ENCODE results near the gene PDLIM4. TPM values are rescaled to one million over a fixed set of nuclear protein-coding genes. Genes with fewer than 3 reads are reported as not detected.
A peak's percentile ranks its signal among the peaks of the same experiment; 100 is the strongest.

PDLIM4 gene
- total RNA-seq, 2 experiments from 2014 or later = 2.3 TPM; not detected in 1

GRCh38 chr5:132246806-132247205, 10.7 kb upstream of the PDLIM4 start:
- Mint-ChIP-seq H3K9me3 (ENCODE audit: low read depth) (peaks cover 15% of the 10 kb centered on the region), H3K4me1 (no peaks in the 10 kb centered on the region), H3K36me3 (peaks cover 14% of the 10 kb centered on the region), H3K27ac (no peak overlapping the region), H3K27me3 (peaks cover 31% of the 10 kb centered on the region), H3K4me3 (no peak overlapping the region)
- no peak for ATAC-seq
- CTCF ChIA-PET = interaction anchor here (5.7 kb wide), 1 partner anchor 8 kb away, joined by 40 read pairs; no protein-coding TSS in a partner anchor
- DNase-seq = no peak

GRCh38 chr5:132250547-132250946, 6.9 kb upstream of the PDLIM4 start:
- Mint-ChIP-seq H3K9me3 (ENCODE audit: low read depth) (peaks cover 6% of the 10 kb centered on the region), H3K36me3 (peaks cover 7% of the 10 kb centered on the region), H3K27me3 (peaks cover 23% of the 10 kb centered on the region), H3K4me1 (no peaks in the 10 kb centered on the region), H3K4me3 (no peak overlapping the region), H3K27ac (no peak overlapping the region)
- ATAC-seq (no peak), DNase-seq (no peak)
- CTCF ChIA-PET = interaction anchor here (1.2 to 5.7 kb wide), 2 partner anchors 12 to 70 kb away, joined by 4 to 40 read pairs; no protein-coding TSS in a partner anchor

- DNase-seq (no peak), ATAC-seq (no peak)
- peaks cover 4% of the 10 kb centered on the region for H3K9me3 Mint-ChIP-seq (ENCODE audit: low read depth)
- peaks cover 4% of the 10 kb centered on the region for H3K36me3 Mint-ChIP-seq
- H3K4me1 Mint-ChIP-seq = no peaks in the 10 kb centered on the region
- no peak overlapping the region for H3K27ac Mint-ChIP-seq
- CTCF ChIA-PET = interaction anchor here (1.2 to 5.7 kb wide), 2 partner anchors 13 to 186 kb away, joined by 3 to 40 read pairs; no protein-coding TSS in a partner anchor
- no peak overlapping the region for H3K4me3 Mint-ChIP-seq
- peaks cover 22% of the 10 kb centered on the region for H3K27me3 Mint-ChIP-seq
Observed at GRCh38 chr5:132251220-132251725, 6.2 kb upstream of the PDLIM4 start.

- Mint-ChIP-seq H3K4me3 (no peak overlapping the region), H3K27me3 (peaks cover 24% of the 10 kb centered on the region), H3K27ac (no peak overlapping the region), H3K4me1 (no peaks in the 10 kb centered on the region), H3K9me3 (ENCODE audit: low read depth) (no peaks in the 10 kb centered on the region), H3K36me3 (no peaks in the 10 kb centered on the region)
- ATAC-seq (no peak), DNase-seq (no peak)
- CTCF ChIA-PET = interaction anchor here (1.1 to 2.1 kb wide), 2 partner anchors 15 kb away, joined by 5 to 7 read pairs; no protein-coding TSS in a partner anchor
Observed at GRCh38 chr5:132253008-132253441, 4.5 kb upstream of the PDLIM4 start.

- CTCF ChIA-PET = interaction anchor here (2.1 kb wide), 1 partner anchor 16 kb away, joined by 7 read pairs; no protein-coding TSS in a partner anchor
Observed at GRCh38 chr5:132253452-132254320, 3.8 kb upstream of the PDLIM4 start.

GRCh38 chr5:132254321-132254977, 3.0 kb upstream of the PDLIM4 start:
- Mint-ChIP-seq H3K4me3 (no peak overlapping the region), H3K4me1 (peaks cover 2% of the 10 kb centered on the region), H3K9me3 (ENCODE audit: low read depth) (no peaks in the 10 kb centered on the region), H3K36me3 (no peaks in the 10 kb centered on the region), H3K27me3 (peaks cover 21% of the 10 kb centered on the region), H3K27ac (no peak overlapping the region)
- no peak for ATAC-seq
- CTCF ChIA-PET = interaction anchor here (2.1 kb wide), 1 partner anchor 16 kb away, joined by 7 read pairs; no protein-coding TSS in a partner anchor
- no peak for DNase-seq

More at GRCh38 chr5:132253452-132254320, 3.8 kb upstream of the PDLIM4 start:
- H3K27me3 Mint-ChIP-seq = peaks cover 21% of the 10 kb centered on the region
- no peaks in the 10 kb centered on the region for H3K4me1 Mint-ChIP-seq
- no peak overlapping the region for H3K27ac Mint-ChIP-seq
- DNase-seq (no peak), ATAC-seq (no peak)
- H3K9me3 Mint-ChIP-seq (ENCODE audit: low read depth) = no peaks in the 10 kb centered on the region
- no peak overlapping the region for H3K4me3 Mint-ChIP-seq
- H3K36me3 Mint-ChIP-seq = no peaks in the 10 kb centered on the region

GRCh38 chr5:132256086-132256782, 1.3 kb upstream of the PDLIM4 start:
- H3K27ac Mint-ChIP-seq = no peak overlapping the region

GRCh38 chr5:132256783-132257130, 739 bp upstream of the PDLIM4 start:
- CTCF ChIA-PET = interaction anchor here (1.3 kb wide), 1 partner anchor 18 kb away, joined by 4 read pairs; no protein-coding TSS in a partner anchor
- DNase-seq (peak; percentile 38), ATAC-seq (no peak)
- H3K27ac Mint-ChIP-seq = no peak overlapping the region
- H3K4me3 Mint-ChIP-seq = no peak overlapping the region
- H3K36me3 Mint-ChIP-seq = no peaks in the 10 kb centered on the region
- no peaks in the 10 kb centered on the region for H3K9me3 Mint-ChIP-seq (ENCODE audit: low read depth)
- peaks cover 11% of the 10 kb centered on the region for H3K4me1 Mint-ChIP-seq
- H3K27me3 Mint-ChIP-seq = peaks cover 16% of the 10 kb centered on the region

More at GRCh38 chr5:132256086-132256782, 1.3 kb upstream of the PDLIM4 start:
- Mint-ChIP-seq H3K4me1 (peaks cover 11% of the 10 kb centered on the region), H3K4me3 (no peak overlapping the region), H3K27me3 (peaks cover 16% of the 10 kb centered on the region), H3K36me3 (no peaks in the 10 kb centered on the region), H3K9me3 (ENCODE audit: low read depth) (no peaks in the 10 kb centered on the region)
- CTCF ChIA-PET = interaction anchor here (1.3 kb wide), 1 partner anchor 18 kb away, joined by 4 read pairs; no protein-coding TSS in a partner anchor
- ATAC-seq (no peak), DNase-seq (peak; percentile 37)

GRCh38 chr5:132258102-132259068, 889 bp downstream of the PDLIM4 start:
- peak; percentile 35 for DNase-seq
- no peaks in the 10 kb centered on the region for H3K9me3 Mint-ChIP-seq (ENCODE audit: low read depth)
- peaks cover 16% of the 10 kb centered on the region for H3K27me3 Mint-ChIP-seq
- no peaks in the 10 kb centered on the region for H3K36me3 Mint-ChIP-seq
- CTCF ChIA-PET = no interaction called here
- no peak overlapping the region for H3K27ac Mint-ChIP-seq
- ATAC-seq = no peak
- no peak overlapping the region for H3K4me3 Mint-ChIP-seq
- peaks cover 15% of the 10 kb centered on the region for H3K4me1 Mint-ChIP-seq

- Mint-ChIP-seq H3K36me3 (no peaks in the 10 kb centered on the region), H3K4me1 (peaks cover 17% of the 10 kb centered on the region), H3K27ac (no peak overlapping the region), H3K4me3 (no peak overlapping the region), H3K9me3 (ENCODE audit: low read depth) (no peaks in the 10 kb centered on the region), H3K27me3 (peaks cover 16% of the 10 kb centered on the region)
- DNase-seq = peak; percentile 37
- CTCF ChIA-PET = no interaction called here
- ATAC-seq = no peak
Observed at GRCh38 chr5:132259069-132259851, 1.8 kb downstream of the PDLIM4 start.

GRCh38 chr5:132260051-132260450, 2.6 kb downstream of the PDLIM4 start:
- H3K27me3 Mint-ChIP-seq = peaks cover 16% of the 10 kb centered on the region
- CTCF ChIA-PET = no interaction called here
- H3K27ac Mint-ChIP-seq = no peak overlapping the region
- ATAC-seq (no peak), DNase-seq (peak; percentile 34)
- peaks cover 20% of the 10 kb centered on the region for H3K4me1 Mint-ChIP-seq
- no peaks in the 10 kb centered on the region for H3K36me3 Mint-ChIP-seq
- no peak overlapping the region for H3K4me3 Mint-ChIP-seq
- no peaks in the 10 kb centered on the region for H3K9me3 Mint-ChIP-seq (ENCODE audit: low read depth)
